GM12892 (cell line): Measurements from ENCODE around the gene TANK.

Experiments
- POLR2A ChIP-seq: IDR thresholded peaks from 2 replicates; pipeline ENCODE4 v1.6.1; 2011; ENCODE audit warnings: low read depth, low read length, control low read depth
- POLR2AphosphoS5 ChIP-seq: IDR thresholded peaks from 2 replicates; pipeline ENCODE4 v1.6.1; 2011; ENCODE audit warnings: low read depth, low read length, control low read depth

DNA sequence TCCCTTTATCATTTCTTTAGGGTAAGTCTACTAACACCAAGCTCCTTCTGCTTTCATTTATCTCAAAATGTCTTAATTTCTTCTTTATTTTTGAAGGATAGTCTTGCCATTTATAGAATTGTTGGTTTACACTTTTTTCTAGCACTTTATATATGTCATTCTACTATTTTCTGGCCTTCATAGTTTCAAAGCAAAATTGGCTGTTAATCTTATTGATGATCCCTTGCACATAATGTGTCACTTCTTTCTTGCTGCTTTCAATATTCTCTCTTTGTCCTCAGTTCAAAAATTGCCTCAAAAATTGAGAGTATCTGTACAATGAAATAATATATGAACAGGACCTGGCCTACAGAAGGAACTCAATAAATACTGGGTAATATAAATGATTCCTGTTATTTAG is 7.9 kb upstream of the TANK start:
- TF ChIP-seq POLR2A, result no peak
- no peak for TF ChIP-seq POLR2AphosphoS5
